ENCODE results near the gene AXIN2.
"Not testable (repeated sequence)": the region's sequence is repeated elsewhere in the genome, so short reads cannot be mapped to it uniquely, and the experiment has no call there.

Gene AXIN2

DNA sequence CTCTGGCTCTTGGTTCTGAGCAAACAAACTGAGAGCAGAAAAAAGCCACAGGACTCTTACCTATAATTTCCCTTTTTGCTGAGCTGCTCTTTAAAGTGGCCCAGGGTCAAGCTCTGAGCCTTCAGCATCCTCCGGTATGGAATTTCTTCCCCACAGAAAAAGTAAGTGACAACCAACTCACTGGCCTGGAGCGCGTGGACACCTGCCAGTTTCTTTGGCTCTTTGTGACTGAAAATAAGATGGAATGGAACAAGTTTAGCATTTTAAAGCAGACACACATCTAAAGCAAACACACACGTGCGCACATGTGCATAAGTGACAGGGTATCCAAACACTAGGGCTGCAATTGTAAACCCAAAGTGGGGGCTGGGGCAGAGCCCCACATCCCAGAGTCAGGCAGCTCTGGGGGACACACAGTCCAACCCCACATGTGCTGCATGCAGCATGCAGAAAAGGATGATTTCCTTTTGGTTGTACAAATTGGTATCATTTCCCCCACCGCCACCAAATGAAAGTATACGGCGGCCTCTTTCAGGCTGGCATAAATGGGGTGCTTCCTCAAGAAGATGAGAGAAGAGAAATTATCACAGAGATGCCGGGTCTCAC is 27.5 kb downstream of the AXIN2 start:
- DNase-seq, result no peak

DNA sequence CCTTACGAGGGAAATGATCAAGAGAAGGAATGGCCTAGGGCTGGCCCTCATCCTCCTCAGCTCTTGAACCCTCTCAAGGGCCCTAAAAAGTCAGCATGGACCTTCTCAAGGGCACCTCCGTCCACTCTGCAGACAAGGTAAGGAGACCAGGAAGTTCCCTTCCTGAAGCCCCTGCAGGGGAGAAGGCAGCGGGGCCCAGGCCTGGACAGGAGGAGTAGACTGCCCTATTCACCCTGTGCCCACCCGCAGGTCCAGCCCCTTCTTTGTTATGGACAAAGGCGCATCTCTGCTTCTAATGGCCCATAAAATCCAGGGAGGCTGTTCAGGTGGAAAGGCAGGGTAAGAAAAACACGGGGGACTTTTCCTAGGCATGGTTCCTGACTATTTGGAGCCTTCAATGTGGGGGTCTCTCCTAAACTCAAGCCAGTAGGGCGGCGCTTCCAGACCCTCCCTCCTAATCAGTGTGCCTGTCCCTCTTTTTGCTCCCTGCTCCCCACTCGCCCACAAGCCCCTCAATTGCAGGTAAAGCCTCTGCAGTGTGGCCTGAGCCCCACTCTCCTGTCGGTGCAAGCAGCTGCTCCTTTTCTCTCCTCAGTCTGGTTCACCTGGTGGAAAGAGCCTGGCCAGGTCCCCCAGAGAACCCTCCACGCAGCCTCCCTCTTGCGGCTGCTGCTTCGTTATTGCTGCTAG is 28.2 kb downstream of the AXIN2 start:
- DNase-seq, result no peak

DNA sequence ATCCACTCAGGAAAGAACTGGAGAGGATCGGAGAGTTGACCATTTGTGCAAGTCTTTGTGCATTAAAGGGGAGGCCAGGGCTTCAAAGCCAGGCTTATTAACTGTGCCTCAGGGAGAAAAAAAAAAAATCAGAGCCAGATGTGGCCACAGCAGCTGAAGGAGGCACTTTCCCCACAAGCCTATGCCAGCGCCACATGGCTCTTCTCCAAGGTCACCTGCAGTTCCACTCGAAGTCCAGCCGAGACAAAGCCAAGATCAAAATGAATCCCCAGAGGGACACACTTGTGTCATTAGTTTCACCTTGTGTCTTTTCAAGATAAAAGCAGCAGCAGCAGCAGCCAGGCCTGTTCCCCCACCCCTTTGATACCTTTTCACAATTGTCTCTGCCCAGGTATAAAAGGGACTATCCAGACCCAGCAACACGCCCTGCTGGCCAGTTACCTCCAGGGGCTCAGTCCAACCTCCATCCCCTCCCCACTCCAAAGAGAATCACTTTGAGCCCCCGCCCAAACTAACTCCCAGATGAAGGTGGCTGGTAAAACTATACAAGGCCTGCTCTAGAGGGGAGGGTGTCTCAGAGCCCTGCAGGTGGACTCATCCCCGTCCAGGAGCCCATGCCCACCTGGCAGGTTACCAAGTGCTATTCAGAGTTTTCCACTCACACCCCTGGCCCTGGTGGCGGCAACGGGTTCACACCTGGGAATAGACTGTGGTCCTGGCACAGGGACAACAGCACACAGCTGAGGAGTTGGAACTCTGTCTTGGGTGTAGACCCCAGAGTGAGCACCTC is 29.2 kb downstream of the AXIN2 start:
- DNase-seq, result no peak

DNA sequence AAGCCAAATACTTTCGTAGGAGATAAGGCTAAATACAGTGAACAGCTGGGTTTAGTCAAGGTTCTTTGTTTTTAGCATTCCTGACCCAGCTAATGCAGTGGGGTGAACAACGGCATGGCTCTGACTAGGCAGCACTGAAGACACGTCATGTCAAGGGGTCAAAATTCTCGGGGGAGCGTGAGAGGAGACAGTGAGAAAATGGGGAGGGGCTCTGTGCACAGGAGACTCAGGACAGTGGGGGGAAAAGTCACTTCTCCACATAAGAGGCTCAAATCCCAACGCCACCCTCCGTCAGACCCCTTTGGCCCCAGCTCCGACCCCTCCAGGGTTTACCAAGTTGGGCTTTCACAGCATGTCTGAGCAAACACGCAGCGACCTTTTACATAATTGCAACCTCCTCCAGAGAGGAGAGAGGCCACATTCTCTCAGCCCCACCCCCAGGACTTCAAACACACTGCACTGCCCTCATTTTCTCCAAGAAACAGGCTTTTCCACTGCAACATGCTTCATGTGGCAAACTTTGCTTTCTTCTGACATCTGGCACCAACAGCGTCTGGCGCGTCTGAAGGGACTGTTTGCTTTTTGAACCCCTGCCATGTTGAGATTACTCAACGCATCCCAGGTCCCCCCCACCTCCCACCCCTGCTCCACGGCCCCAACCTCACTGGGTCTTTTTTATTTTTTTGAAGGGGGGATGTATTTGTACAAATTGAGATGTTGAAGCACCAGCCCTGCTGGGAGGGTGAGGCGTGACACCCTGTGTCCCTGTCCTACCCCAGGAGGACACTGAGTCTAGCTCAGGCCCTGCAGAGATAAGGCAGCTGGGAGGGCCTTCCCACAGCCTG is 30.0 kb downstream of the AXIN2 start:
- no peak for DNase-seq

DNA sequence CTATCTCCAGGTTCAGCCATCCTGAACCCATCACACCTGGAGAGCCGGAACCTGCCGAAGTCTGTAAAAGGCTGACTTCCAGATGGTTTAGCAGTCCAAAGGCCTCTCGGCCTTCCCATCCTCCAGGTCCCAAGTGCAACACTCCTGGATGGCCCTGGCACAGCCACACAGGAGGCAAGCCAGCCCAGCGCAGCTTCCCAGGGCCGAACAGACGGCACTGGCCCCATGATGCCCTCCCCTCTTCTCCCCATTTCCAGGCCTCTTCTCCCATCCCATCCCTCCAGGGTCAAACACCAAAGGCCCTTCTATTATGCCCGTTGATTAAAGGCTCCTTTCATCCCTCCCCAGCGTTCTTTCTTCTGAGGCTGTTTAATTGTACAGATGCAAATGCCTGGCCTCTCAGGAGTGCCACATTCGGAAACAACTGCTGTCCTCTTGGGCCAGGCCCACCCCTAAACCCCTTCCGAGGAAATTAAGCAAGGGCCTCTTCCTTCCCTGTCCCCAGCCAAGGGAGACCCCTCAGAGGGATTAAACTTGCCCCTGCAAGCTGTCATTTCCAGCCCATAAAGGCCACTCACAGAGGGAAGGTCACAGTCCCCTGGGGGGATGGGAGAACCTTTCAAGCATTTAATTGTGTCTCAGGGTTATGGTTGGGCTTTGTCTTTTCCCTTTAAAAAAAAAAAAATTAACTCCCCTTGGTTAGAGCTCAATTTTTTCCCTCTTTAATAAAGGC is 30.8 kb downstream of the AXIN2 start:
- DNase-seq, result no peak

DNA sequence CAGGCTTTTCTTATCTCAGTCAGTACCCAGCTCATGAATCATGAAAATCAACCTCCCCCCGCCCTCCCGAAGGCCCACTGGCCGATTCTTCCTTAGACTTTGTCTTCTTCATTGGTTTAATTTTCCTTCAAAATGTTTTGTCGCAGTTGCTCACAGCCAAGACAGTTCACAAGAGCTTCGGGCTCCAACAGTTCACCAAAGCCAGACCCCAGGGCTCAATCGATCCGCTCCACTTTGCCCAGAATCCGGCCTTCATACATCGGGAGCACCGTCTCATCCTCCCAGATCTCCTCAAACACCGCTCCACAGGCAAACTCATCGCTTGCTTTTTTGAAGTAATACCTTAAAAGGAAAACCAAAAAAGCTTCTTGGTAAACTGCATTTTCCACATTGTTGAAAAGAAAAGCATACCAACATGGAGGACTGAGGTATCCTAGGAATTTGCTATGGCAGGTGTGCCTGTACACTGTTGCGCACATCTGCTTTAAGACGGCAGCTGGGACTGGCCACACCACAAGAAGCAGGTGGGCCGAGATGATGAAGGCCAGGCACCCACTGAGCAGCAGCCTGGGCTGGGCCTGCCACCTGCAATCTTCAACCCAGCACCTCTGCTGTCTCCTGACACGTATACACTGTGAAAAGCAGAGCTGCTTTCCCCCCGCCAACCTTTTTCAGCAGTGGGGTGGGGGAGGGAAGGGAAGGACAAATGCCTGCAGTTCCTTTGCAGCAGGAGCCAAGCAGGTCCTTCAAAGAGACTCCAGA is 31.5 kb downstream of the AXIN2 start:
- no peak for DNase-seq

DNA sequence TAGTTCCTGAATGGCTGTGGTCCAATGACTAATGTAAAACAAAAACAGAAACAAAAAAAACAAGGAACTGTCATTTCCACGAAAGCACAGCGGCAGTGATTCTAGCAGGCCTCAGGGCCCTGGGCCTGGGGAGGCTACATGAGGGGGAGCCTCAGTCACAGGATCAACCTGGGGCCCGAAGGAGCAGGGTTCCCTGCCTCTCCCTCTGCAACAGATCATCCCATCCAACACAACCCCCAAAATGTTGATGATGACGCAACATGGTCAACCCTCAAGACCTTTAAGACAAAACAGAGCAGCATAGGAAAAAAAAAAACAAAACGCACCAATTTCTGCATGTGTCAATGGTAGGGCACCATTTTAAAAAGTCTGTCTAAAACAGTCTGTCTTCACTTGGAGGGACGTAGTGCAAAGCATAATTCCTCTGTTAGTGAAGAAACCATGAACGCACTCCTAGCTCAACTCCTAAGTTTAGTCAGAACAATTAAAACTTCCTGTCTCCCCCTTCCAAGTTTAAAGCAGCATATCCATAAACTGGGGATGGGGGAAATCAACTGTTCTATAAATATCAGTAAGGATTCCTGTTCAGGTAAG is 32.3 kb downstream of the AXIN2 start:
- DNase-seq, result no peak

DNA sequence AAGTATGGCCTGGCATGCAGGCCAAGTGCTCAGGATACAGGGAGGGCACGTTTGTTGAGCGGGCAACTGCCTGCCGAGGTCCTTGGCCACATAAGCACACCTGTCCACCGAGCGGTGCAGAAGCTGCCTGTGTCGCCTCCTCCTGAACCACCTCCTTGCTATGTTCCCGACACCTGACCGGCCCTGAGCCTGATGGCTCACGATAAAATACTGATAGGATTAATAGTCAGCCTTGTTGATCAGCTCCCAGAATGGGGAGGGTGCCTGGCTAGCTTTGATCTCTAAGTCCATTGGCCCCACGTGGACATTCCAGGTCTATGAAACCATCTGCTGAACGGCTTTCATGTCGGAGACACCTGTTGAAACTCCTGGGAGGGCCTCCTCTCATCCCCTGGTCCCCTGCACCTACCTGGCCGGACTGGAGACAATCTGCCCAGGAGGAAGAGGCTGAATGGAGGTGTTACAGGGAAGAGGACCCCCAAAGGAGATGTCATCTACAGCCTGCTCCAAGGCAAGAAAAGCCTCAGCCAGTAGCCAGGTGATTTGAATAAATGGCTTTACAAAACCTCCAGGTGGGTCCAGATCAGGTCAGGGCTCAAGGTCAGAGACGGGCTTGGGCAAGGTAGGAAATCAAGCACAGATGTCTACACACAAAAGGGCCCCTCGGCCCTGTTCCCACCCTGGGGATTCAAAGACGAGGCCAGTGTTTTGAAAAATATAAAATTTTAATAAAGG is 33.4 kb downstream of the AXIN2 start:
- no peak for DNase-seq

DNA sequence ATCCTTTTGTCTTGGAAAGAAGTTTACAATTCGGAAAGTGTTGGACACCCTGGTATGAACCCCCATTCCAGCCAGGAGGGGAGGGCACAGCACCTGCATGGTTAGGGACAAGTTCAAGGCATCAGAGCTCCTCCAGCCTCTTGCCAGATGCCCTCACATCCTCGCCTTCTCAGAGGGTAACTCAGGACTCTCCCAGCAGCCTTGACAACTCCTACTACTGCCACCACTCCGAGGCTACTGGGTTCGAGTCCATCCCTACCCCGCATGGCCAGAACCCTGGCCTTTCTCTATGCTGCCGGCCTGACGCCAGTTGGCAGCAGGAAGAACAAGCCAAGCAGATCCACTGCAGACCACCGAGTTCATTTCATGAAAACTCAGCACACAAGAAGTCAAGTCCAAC is 34.1 kb downstream of the AXIN2 start:
- DNase-seq, result no peak

DNA sequence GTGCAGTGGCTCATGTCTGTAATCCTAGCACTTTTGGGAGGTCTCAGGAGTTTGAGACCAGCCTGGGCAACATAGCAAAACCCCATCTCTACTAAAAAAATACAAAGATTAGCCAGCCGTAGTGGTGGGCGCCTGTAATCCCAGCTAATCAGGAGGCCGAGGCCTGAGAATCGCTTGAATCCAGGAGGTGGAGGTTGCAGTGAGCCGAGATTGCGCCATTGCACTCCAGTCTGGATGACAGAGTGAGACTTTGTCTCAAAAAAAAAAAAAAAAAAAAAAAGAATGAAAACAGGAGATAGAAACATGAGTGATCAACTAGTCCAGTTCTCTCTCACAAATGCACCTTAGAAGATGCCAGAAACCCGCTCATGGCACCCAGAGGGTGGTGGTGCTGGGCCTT is 34.6 kb downstream of the AXIN2 start:
- DNase-seq, result not testable (repeated sequence)

DNA sequence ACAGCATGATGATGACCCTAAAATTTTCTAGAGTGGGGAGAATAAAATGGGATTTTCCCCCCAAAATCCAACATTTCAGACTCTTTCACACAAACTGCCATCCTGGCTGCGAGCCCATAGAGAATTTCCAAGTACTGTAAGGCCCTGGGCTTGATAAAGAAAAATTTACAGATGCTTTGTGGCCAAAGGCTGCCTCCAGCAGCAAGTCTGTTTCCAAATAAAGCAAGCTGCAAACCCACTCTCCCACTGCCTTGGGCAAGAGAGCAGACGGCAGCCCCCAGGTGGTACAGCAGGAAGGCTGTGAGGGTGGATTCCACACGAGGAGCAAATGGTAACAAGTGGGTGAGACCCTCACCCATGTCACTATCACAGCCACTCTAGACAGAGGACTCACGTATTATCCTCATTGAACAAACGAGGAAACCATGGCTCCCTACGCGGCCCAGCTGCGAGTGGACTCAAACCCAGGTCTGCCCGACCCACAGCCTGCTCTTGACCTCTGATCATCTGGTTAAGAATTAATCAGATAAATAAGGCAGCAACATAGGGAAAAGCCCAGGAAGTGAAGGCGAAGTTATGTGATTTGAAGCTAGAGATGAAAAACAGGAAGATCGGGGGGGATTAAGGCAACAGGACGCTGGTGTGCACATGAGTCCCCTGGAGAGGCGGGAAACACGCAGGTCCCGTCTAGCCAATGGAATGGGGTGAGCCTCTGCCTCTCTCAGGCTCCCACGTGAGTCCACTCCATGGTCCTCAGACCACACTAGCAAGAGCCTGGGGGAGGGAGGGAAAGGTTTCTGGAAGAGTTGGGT is 37.4 kb downstream of the AXIN2 start:
- no peak for DNase-seq

DNA sequence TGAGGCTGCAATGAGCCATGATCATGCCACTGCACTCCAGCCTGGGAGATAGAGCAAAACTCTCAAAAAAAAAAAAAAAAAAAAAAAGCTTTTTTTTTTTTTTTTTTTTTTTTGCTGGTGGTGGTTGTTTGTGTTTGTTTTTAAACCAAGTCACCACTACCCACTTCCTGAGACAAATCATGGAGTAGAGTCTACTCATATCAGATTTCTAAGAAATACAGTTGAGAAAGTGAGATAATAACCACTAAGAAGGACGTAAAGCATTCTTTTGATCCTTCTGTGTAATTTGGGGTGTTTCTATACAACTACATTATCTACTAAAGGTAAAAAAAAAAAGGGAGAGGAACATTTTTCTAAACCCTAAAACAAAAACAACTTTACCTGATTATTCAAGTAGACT is 38.0 kb downstream of the AXIN2 start:
- DNase-seq, result no peak

DNA sequence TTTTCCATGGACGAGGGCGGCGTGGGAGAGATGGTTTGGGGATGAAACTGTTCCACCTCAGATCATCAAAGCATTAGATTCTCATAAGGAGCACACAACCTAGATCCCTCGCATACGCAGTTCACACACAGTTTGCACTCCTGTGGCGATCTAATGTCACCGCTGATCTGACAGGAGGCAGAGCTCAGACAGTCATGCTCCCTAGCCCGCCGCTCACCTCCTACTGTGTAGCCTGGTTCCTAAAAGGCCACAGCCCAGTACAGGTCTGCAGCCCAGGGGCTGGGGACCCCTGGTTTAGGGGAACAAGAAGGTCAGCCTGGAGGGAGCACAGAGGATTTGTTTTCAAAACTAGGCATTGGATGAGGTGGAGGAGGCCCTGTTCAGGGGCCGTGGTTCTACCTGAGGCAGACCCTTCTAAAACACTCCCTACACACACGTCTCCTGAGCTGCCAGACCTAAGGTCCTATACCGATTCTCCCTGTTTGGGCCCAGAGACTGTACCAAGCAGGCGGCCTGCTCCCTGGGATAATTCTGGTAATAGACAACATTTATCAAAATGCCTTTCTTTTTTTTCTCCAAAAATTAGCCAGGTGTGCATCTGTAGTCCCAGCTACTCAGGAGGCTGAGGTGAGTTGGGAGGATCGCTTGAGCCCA is 38.6 kb downstream of the AXIN2 start:
- DNase-seq, result no peak

DNA sequence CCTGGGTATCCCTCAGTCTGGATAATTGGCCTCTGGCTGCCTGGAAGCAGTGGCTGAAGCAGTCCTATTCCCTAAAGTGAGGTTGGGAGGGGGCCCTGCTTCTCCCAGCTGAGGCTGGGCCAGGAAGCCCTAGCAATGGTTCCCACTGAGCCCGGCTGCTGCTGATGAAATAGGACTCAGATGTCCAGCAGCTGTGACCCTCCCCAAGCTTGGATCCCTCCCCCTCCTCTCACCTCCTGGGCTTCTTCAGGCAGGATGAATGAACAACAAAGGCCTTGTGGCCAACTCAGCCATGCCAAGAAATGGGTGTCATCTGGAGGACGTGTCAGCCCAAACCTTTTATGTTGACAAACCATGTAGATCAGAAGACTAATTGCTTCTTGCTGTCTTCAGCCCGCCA is 42.0 kb downstream of the AXIN2 start:
- DNase-seq, result no peak

DNA sequence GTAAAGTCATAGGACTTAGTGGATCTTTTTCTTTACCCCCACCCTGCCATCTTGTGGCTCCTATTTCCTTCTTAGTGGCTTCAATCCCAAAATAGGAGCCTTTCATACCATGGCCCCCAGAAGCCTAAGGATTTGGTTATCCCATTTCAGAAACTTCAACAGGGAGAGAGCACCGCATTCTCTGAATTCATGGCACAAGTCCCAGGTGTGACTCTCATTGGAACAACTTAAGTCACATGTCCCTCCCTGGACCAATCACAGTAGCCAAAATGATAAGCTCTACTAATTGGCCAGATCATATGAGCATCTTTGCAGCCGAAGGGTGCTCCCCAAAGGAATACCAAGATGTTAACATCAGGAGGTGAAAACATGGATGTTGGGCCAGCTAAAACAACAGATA is 43.2 kb downstream of the AXIN2 start:
- no peak for DNase-seq

DNA sequence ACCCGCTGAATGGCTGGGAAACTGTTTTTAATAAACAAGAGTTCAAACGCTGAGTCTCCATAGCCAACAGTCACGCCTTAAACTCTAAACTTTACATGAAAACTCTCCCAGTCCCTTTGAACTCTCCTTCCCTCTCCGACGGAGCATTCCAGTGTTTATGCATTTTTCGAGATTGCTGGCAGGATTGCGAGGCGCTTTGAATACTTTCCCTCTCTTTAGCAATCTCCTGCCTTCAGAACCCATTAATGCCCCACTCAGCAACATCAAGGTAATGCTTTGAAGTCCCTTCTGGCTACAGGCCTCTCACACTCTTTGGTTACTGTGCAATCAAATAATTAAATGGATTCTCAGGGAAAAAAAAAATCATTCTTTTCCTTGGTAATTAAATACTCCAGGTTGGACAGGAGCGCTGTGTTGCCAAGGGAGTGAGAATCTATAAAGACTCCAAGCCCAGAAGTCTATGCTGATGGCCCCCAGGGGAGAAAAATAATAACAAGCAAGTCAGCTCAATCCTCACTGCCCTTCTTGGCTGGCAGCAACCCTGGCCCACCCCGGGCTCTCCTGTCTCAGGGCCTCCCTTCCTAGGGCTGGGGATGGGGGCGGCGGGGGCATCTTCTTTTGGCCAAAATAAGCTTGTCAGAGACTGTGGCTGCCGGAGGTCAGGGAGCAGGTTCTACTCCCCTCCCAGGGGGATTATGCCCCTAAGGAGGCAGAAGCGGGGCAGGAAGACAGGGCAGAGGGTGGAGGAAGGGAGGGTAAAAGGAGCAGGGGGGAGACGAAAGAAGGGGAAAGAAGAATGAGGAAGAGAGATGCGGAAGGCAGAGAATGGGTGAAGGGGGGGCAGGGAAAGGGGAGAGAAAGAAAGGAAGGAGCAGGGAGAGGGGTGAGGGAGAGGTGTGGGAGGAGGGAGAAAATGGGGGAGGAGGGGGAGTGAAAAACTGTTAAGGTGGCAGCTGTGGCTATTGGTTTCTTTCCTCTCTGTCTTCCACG is 45.2 kb downstream of the AXIN2 start:
- no peak for DNase-seq

DNA sequence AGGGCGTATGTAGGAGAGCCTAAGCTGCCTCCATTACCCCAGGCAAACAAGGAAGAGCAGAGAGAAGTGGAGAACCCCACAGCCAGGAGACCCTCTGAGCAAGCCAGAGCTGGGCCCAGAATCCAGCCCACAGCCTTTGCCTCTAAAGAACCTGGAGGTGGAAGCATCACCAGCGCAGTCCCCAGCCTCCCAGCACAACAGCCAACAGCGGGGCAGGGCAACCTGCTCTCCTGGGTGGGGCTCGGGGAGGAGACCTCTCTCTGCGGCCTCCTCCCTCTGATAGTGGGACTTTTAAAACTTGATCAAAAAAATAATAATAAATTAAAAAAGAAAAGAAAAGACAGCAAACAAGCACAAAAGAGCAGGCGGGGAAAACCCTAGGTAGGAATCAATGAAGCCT is 45.9 kb downstream of the AXIN2 start:
- no peak for DNase-seq

DNA sequence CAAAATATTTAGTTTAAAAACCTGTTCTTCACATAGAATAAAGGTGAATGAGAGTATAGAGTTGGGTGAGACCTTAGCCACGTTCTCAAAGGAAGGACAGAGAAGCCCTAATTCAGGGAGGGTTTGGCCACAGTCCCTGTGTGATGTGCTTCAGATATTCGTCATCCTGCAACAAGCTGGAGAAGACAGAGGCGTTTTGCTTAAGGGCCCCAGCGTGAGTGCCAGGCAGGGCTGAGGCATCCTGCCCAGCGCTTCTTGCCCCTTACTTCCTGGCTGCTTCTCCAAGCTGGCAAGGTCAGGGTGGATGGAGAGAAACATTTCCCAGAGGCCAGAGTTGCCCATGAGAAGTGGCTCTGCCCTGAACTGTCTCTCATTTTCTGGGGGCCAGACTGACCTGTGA is 46.9 kb downstream of the AXIN2 start:
- DNase-seq, result no peak
